HG03066 (cell line): ENCODE results near the gene TLE6.
"Not testable (repeated sequence)": the region's sequence is repeated elsewhere in the genome, so short reads cannot be mapped to it uniquely, and the experiment has no call there.

ENCODE experiments used
- ATAC-seq: cut with Tn5 transposase; IDR thresholded peaks from one replicate; pipeline ENCODE4 v1.9.1; 2021; ENCODE audit warnings: low read depth; ENCODE audit not compliant: unreplicated experiment

The TLE6 gene

GRCh38 chr19:2973229-2973628 is 4.1 kb upstream of the TLE6 start:
- no peak for ATAC-seq

- ATAC-seq = no peak
Measured at GRCh38 chr19:2974342-2975041, 2.9 kb upstream of the TLE6 start.

- no peak for ATAC-seq
Measured at GRCh38 chr19:2976609-2977000, 759 bp upstream of the TLE6 start.

- ATAC-seq = no peak
Measured at GRCh38 chr19:2977746-2978138, 378 bp downstream of the TLE6 start.

GRCh38 chr19:2978166-2978767 is 903 bp downstream of the TLE6 start:
- ATAC-seq = no peak

GRCh38 chr19:2978772-2979171 is 1.4 kb downstream of the TLE6 start:
- ATAC-seq = no peak

GRCh38 chr19:2981898-2982297 is 4.5 kb downstream of the TLE6 start:
- ATAC-seq = no peak

GRCh38 chr19:2982561-2982960 is 5.2 kb downstream of the TLE6 start:
- ATAC-seq = no peak

GRCh38 chr19:2982983-2983350 is 5.6 kb downstream of the TLE6 start:
- no peak for ATAC-seq

GRCh38 chr19:2983351-2984214 is 6.2 kb downstream of the TLE6 start:
- no peak for ATAC-seq

GRCh38 chr19:2984215-2984528 is 6.8 kb downstream of the TLE6 start:
- ATAC-seq = no peak

GRCh38 chr19:2986951-2987524 is 9.7 kb downstream of the TLE6 start:
- ATAC-seq = no peak

GRCh38 chr19:2987797-2988196 is 10.4 kb downstream of the TLE6 start:
- no peak for ATAC-seq

GRCh38 chr19:2988568-2988967 is 11.2 kb downstream of the TLE6 start:
- no peak for ATAC-seq

- no peak for ATAC-seq
Measured at GRCh38 chr19:2989236-2989946, 12.0 kb downstream of the TLE6 start.

GRCh38 chr19:2992333-2992732 is 15.0 kb downstream of the TLE6 start:
- ATAC-seq = not testable (repeated sequence)

- ATAC-seq = no peak
Measured at GRCh38 chr19:2992958-2993357, 15.6 kb downstream of the TLE6 start.

GRCh38 chr19:2993579-2993978 is 16.2 kb downstream of the TLE6 start:
- ATAC-seq = no peak

- no peak for ATAC-seq
Measured at GRCh38 chr19:2994588-2995131, 17.3 kb downstream of the TLE6 start.

- no peak for ATAC-seq
Measured at GRCh38 chr19:2997720-2998119, 20.4 kb downstream of the TLE6 start.

- no peak for ATAC-seq
Measured at GRCh38 chr19:2998642-2999041, 21.3 kb downstream of the TLE6 start.
